ENCODE measurements around the gene LIMS1. TPM values are rescaled to one million over a fixed set of nuclear protein-coding genes. Genes with fewer than 3 reads are reported as not detected.

LIMS1 gene
- total and polyA plus RNA-seq, 2 donors from 2014 or later = 14.4 to 65.1 TPM

GRCh38 chr2:108615480-108616090 is 81.3 kb downstream of the LIMS1 start:
- no peak overlapping the region for H3K4me3 ChIP-seq (ENCODE audit: low read length in 3 of 3)
- H3K9me3 ChIP-seq (ENCODE audit: control insufficient read depth in 2 of 3, insufficient read depth in 1 of 3, low read length in 3 of 3) = no peaks in the 10 kb centered on the region
- H3K4me1 ChIP-seq (ENCODE audit: control insufficient read depth in 2 of 3, insufficient read depth in 2 of 3, low read depth in 1 of 3, low read length in 3 of 3) = peaks cover 13 to 27% (median 23%) of the 10 kb centered on the region in 3 donors
- H3K36me3 ChIP-seq (ENCODE audit: control insufficient read depth in 2 of 3, insufficient read depth in 3 of 3, low read length in 3 of 3) = no peaks in the 10 kb centered on the region
- H3K9ac ChIP-seq (ENCODE audit: low read length in 3 of 3) = no peak overlapping the region
- no peak for DNase-seq
- no peak for FAIRE-seq
- intact Hi-C loops (cut with DNase I) = no loop called here
- H3K27me3 ChIP-seq (ENCODE audit: control insufficient read depth, insufficient read depth, low read length) = no peaks in the 10 kb centered on the region
- TF ChIP-seq, protein P1, sequence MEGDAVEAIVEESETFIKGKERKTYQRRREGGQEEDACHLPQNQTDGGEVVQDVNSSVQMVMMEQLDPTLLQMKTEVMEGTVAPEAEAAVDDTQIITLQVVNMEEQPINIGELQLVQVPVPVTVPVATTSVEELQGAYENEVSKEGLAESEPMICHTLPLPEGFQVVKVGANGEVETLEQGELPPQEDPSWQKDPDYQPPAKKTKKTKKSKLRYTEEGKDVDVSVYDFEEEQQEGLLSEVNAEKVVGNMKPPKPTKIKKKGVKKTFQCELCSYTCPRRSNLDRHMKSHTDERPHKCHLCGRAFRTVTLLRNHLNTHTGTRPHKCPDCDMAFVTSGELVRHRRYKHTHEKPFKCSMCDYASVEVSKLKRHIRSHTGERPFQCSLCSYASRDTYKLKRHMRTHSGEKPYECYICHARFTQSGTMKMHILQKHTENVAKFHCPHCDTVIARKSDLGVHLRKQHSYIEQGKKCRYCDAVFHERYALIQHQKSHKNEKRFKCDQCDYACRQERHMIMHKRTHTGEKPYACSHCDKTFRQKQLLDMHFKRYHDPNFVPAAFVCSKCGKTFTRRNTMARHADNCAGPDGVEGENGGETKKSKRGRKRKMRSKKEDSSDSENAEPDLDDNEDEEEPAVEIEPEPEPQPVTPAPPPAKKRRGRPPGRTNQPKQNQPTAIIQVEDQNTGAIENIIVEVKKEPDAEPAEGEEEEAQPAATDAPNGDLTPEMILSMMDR (IDR thresholded peaks at IDR 0.05; ENCODE audit: borderline replicate concordance, extremely low read depth, insufficient read depth) = no peak
- no peak overlapping the region for H3K27ac ChIP-seq (ENCODE audit: low read depth in 2 of 2, low read length in 2 of 2)

DNA sequence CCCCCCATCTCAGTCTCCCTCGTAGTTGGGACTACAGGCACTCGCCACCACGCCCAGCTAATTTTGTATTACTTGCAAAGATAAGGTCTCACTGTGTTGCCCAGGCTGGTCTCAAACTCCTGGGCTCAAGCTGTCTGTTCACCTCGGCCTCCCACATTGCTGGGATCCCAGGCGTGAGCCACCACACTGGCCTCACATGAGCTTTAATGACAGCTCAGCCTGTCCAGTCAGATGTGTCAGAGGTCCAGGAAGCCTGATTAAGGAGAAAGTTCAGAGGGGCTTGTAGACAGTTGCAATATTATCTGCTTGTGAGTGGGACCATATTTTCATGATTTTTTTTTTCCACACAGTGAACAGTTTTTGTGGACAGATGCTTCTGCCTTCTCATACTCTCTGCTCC is 82.0 kb downstream of the LIMS1 start:
- Histone ChIP-seq H3K4me3 (ENCODE audit: low read length in 3 of 3) (no peak overlapping the region), H3K27me3 (ENCODE audit: control insufficient read depth, insufficient read depth, low read length) (no peaks in the 10 kb centered on the region), H3K9me3 (ENCODE audit: control insufficient read depth in 2 of 3, insufficient read depth in 1 of 3, low read length in 3 of 3) (no peaks in the 10 kb centered on the region), H3K4me1 (ENCODE audit: control insufficient read depth in 2 of 3, insufficient read depth in 2 of 3, low read depth in 1 of 3, low read length in 3 of 3) (peaks cover 13 to 33% (median 29%) of the 10 kb centered on the region in 3 donors), H3K27ac (ENCODE audit: low read depth in 2 of 2, low read length in 2 of 2) (no peak overlapping the region), H3K9ac (ENCODE audit: low read length in 3 of 3) (no peak overlapping the region), H3K36me3 (ENCODE audit: control insufficient read depth in 2 of 3, insufficient read depth in 3 of 3, low read length in 3 of 3) (no peaks in the 10 kb centered on the region)
- peak in 1 of 5 donors; percentile 33 for DNase-seq
- TF ChIP-seq, protein P1 (IDR thresholded peaks at IDR 0.05; ENCODE audit: borderline replicate concordance, extremely low read depth, insufficient read depth) = no peak
- no peak for FAIRE-seq
- intact Hi-C loops (cut with DNase I) = no loop called here

DNA sequence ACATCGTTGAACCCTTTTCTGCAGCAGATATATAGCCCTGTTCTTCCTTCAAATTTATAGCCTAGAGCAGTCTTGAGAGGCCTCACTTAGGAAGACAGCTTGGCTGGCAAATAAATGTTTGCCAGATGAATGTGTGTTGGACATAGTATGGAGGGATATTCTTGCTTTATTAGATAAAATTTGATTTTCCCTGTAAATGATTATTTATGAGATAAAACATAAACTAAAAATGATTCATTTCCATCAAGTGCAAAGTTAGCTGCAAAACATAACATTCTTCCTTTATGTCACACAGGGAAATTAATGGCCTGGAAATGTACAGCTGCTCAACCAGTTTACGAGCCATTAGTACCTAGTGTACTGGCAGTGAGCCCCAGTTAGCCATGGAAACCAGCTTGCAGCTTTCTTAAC is 82.5 kb downstream of the LIMS1 start:
- no peak overlapping the region for H3K27ac ChIP-seq (ENCODE audit: low read depth in 2 of 2, low read length in 2 of 2)
- intact Hi-C loops (cut with DNase I) = no loop called here
- H3K9me3 ChIP-seq (ENCODE audit: control insufficient read depth in 2 of 3, insufficient read depth in 1 of 3, low read length in 3 of 3) = no peaks in the 10 kb centered on the region
- H3K9ac ChIP-seq (ENCODE audit: low read length in 3 of 3) = no peak overlapping the region
- H3K4me1 ChIP-seq (ENCODE audit: control insufficient read depth in 2 of 3, insufficient read depth in 2 of 3, low read depth in 1 of 3, low read length in 3 of 3) = peaks cover 13 to 33% (median 29%) of the 10 kb centered on the region in 3 donors
- no peak overlapping the region for H3K4me3 ChIP-seq (ENCODE audit: low read length in 3 of 3)
- no peak for FAIRE-seq
- TF ChIP-seq, protein P1 (IDR thresholded peaks at IDR 0.05; ENCODE audit: borderline replicate concordance, extremely low read depth, insufficient read depth) = no peak
- H3K36me3 ChIP-seq (ENCODE audit: control insufficient read depth in 2 of 3, insufficient read depth in 3 of 3, low read length in 3 of 3) = no peaks in the 10 kb centered on the region
- no peaks in the 10 kb centered on the region for H3K27me3 ChIP-seq (ENCODE audit: control insufficient read depth, insufficient read depth, low read length)
- DNase-seq = peak in 3 of 5 donors; percentile 70 to 95 (median 90)

Data from kidney (tissue), 14 donors.